ENCODE results near the gene NDUFAF3. TPM values are rescaled to one million over a fixed set of nuclear protein-coding genes. Genes with fewer than 3 reads are reported as not detected.

Gene NDUFAF3
- total and polyA plus RNA-seq, 10 of the 15 experiments (the other 5 are each of a cell fraction or from before 2014, with no cell fraction given): 25.4 to 228 (median 63.9) TPM

DNA sequence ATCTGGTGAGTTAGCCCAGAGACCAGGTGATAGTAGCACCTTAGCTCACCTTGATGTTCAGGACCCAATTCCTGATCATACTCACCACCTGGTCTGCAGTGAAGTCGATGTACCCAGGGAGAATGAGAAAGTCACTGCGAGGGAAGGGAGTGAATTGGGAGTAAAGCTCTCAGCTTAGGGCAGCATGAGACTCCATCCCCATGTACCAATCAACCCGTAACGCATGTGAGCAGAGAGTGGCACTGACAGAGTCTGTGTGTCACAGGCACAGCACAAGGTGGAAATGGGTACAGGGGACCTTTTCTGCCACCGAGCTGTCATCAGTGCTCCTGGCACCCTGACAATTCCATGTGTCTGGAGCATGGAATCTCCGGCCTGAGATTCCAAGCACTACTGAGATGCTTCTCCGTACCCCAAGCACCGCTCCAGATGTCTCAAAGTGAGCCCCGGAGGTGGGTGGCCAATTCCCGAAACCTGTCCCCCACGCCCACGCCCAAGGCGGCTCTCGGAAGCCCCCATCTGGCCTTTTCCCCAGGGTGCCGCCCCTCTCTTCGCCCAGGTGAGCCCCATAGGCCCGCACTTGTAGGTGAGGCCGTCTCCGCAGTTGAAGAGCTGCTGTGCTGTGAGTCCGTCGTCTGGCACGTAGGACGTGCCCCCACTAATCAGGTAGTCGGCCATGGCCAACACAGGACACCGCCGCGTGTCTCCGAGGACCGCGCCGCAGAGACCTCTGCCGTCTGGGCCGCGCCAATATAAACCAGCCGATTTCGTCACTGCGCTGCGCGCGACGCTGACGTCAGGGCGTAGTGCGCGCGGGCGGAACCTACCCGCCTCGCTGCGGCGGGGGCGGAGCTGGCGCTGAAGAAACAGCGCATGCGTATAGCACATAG is 7.0 kb downstream of the NDUFAF3 start, which contains the start of gene IMPDH2 (continued):
- TF ChIP-seq ESRRA (IDR thresholded peaks at IDR 0.05; ENCODE audit: low read length) (no peak), NR2C2 (IDR thresholded peaks at IDR 0.05; ENCODE audit: borderline replicate concordance, control insufficient read depth, insufficient read length, low read depth) (no peak), CEBPB (IDR thresholded peaks at IDR 0.05; ENCODE audit: borderline replicate concordance in 1 of 2, low read depth in 2 of 2, low read length in 2 of 2) (peak in 1 of 2 experiments; percentile 59; a peak in 1 of 4 replicates), PML (IDR thresholded peaks at IDR 0.05; ENCODE audit: low read length) (no peak), STAT3 (IDR thresholded peaks at IDR 0.05; ENCODE audit: low read depth, low read length) (no peak), CHD1 (IDR thresholded peaks at IDR 0.05; ENCODE audit: low read depth, low read length) (no peak), EP300 (IDR thresholded peaks at IDR 0.05; ENCODE audit: borderline replicate concordance in 1 of 2, control insufficient read depth in 1 of 2, low read depth in 2 of 2, low read length in 2 of 2) (no peak), HCFC1 (IDR thresholded peaks at IDR 0.05; ENCODE audit: low read length) (peak; percentile 51; the same call in 1 of the 2 replicates), NFXL1 (IDR thresholded peaks at IDR 0.05; ENCODE audit: borderline replicate concordance) (no peak), ZNF274 (IDR thresholded peaks at IDR 0.05; ENCODE audit: insufficient read depth, insufficient read length) (no peak), CBX5 (IDR thresholded peaks at IDR 0.05; ENCODE audit: low read depth) (no peak), PAX5 (IDR thresholded peaks at IDR 0.05; ENCODE audit: borderline replicate concordance, low read depth, low read length) (peak; percentile 83; the same call in 1 of the 2 replicates), REST (IDR thresholded peaks at IDR 0.05; ENCODE audit: low read depth, low read length) (no peak)
- TF ChIP-seq, protein P1, sequence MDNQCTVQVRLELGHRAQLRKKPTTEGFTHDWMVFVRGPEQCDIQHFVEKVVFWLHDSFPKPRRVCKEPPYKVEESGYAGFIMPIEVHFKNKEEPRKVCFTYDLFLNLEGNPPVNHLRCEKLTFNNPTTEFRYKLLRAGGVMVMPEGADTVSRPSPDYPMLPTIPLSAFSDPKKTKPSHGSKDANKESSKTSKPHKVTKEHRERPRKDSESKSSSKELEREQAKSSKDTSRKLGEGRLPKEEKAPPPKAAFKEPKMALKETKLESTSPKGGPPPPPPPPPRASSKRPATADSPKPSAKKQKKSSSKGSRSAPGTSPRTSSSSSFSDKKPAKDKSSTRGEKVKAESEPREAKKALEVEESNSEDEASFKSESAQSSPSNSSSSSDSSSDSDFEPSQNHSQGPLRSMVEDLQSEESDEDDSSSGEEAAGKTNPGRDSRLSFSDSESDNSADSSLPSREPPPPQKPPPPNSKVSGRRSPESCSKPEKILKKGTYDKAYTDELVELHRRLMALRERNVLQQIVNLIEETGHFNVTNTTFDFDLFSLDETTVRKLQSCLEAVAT (IDR thresholded peaks at IDR 0.05): 0 out of 2 replicates have a peak, but pooled peaks have one; percentile 40
- TF ChIP-seq, protein P2, sequence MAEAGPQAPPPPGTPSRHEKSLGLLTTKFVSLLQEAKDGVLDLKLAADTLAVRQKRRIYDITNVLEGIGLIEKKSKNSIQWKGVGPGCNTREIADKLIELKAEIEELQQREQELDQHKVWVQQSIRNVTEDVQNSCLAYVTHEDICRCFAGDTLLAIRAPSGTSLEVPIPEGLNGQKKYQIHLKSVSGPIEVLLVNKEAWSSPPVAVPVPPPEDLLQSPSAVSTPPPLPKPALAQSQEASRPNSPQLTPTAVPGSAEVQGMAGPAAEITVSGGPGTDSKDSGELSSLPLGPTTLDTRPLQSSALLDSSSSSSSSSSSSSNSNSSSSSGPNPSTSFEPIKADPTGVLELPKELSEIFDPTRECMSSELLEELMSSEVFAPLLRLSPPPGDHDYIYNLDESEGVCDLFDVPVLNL (IDR thresholded peaks at IDR 0.05; ENCODE audit: low read depth, low read length): peak; percentile 47; the same call in 1 of the 2 replicates
- TF ChIP-seq, protein P3, sequence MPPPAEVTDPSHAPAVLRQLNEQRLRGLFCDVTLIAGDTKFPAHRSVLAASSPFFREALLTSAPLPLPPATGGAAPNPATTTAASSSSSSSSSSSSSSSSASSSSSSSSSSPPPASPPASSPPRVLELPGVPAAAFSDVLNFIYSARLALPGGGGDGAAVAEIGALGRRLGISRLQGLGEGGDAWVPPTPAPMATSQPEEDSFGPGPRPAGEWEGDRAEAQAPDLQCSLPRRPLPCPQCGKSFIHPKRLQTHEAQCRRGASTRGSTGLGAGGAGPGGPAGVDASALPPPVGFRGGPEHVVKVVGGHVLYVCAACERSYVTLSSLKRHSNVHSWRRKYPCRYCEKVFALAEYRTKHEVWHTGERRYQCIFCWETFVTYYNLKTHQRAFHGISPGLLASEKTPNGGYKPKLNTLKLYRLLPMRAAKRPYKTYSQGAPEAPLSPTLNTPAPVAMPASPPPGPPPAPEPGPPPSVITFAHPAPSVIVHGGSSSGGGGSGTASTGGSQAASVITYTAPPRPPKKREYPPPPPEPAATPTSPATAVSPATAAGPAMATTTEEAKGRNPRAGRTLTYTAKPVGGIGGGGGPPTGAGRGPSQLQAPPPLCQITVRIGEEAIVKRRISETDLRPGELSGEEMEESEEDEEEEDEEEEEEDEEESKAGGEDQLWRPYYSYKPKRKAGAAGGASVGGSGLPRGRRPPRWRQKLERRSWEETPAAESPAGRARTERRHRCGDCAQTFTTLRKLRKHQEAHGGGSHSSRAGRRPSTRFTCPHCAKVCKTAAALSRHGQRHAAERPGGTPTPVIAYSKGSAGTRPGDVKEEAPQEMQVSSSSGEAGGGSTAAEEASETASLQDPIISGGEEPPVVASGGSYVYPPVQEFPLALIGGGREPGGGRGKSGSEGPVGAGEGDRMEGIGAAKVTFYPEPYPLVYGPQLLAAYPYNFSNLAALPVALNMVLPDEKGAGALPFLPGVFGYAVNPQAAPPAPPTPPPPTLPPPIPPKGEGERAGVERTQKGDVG (CRISPR knock-in tag; IDR thresholded peaks at IDR 0.05): no peak
- TF ChIP-seq, protein P4, sequence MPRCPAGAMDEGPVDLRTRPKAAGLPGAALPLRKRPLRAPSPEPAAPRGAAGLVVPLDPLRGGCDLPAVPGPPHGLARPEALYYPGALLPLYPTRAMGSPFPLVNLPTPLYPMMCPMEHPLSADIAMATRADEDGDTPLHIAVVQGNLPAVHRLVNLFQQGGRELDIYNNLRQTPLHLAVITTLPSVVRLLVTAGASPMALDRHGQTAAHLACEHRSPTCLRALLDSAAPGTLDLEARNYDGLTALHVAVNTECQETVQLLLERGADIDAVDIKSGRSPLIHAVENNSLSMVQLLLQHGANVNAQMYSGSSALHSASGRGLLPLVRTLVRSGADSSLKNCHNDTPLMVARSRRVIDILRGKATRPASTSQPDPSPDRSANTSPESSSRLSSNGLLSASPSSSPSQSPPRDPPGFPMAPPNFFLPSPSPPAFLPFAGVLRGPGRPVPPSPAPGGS (IDR thresholded peaks at IDR 0.05; ENCODE audit: borderline replicate concordance, insufficient read depth, low read depth, low read length, poor library complexity, severe bottlenecking): peak; percentile 97

Measured in GM12878 (cell line).